ENCODE results near the gene CDK19.
"Not testable (repeated sequence)": the region's sequence is repeated elsewhere in the genome, so short reads cannot be mapped to it uniquely, and the experiment has no call there.

The CDK19 gene

DNA sequence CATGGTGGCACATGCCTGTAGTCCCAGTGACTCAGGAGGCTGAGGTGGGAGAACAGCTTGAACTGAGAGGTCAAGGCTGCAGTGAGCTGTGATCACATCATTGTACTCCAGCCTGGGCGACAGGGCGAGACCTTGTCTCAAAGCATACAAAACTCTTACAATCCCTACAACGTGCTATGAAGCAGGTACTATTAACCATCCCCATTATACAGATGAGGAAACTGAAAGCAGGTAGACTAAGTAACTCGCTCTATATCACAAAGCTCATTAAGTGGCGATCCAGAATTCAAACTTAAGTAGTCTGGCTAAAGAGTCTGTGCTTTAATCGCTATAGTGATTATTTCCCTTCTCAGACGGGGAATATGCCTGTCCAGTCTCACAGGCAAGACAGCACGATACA lies 54.7 kb downstream of the CDK19 start:
- Histone ChIP-seq H3K4ac (ENCODE audit: low read depth in 1 of 2, low read length in 2 of 2) (no peak overlapping the region), H3K36me3 (ENCODE audit: control insufficient read depth in 1 of 2, insufficient read depth in 2 of 2, low read depth in 1 of 2, low read length in 2 of 2) (no peaks in the 10 kb centered on the region), H3K14ac (ENCODE audit: low read length in 2 of 2) (no peak overlapping the region), H2AK5ac (ENCODE audit: low read length, severe bottlenecking) (no peak overlapping the region), H2BK5ac (ENCODE audit: low read depth, low read length, poor library complexity, severe bottlenecking) (no peak overlapping the region), H3K27ac (ENCODE audit: low read length, poor library complexity, severe bottlenecking) (no peak overlapping the region), H3K9ac (ENCODE audit: low read length) (no peak overlapping the region), H4K8ac (ENCODE audit: low read length) (no peak overlapping the region), H3K79me1 (replicated peaks; ENCODE audit: low read length, poor library complexity, severe bottlenecking) (peaks cover 11% of the 10 kb centered on the region), H2BK12ac (ENCODE audit: low read length in 2 of 2) (no peak overlapping the region), H3K4me1 (ENCODE audit: control insufficient read depth, insufficient read depth, low read depth, low read length) (no peaks in the 10 kb centered on the region), H2BK15ac (ENCODE audit: low read depth, poor library complexity, severe bottlenecking) (no peak overlapping the region), H3K27me3 (ENCODE audit: control insufficient read depth in 1 of 2, insufficient read depth in 1 of 2, low read length in 2 of 2) (no peaks in the 10 kb centered on the region), H2AFZ (ENCODE audit: low read depth, low read length) (no peak overlapping the region), H3K18ac (ENCODE audit: low read depth in 1 of 2, low read length in 2 of 2) (no peak overlapping the region), H3K23ac (ENCODE audit: low read length in 2 of 2) (no peak overlapping the region), H2BK120ac (ENCODE audit: low read depth, low read length) (no peak overlapping the region), H3K4me3 (ENCODE audit: insufficient read depth in 1 of 2, low read depth in 1 of 2, low read length in 2 of 2) (no peak overlapping the region), H3K9me3 (ENCODE audit: control insufficient read depth, low read length) (no peaks in the 10 kb centered on the region), H4K91ac (ENCODE audit: low read length) (no peak overlapping the region), H3K4me2 (ENCODE audit: low read length, poor library complexity, severe bottlenecking) (no peak overlapping the region)
- 97% methylated on average over 8 of the region's 8 CpGs for WGBS
- DNase-seq = no peak

GRCh38 chr6:110760098-110760497 lies 55.2 kb downstream of the CDK19 start:
- H2AK5ac ChIP-seq (ENCODE audit: low read length, severe bottlenecking); H2BK12ac ChIP-seq (ENCODE audit: low read length in 2 of 2); H3K36me3 ChIP-seq (ENCODE audit: control insufficient read depth in 1 of 2, insufficient read depth in 2 of 2, low read depth in 1 of 2, low read length in 2 of 2); H3K4me2 ChIP-seq (ENCODE audit: low read length, poor library complexity, severe bottlenecking); H3K4me3 ChIP-seq (ENCODE audit: insufficient read depth in 1 of 2, low read depth in 1 of 2, low read length in 2 of 2); H4K91ac ChIP-seq (ENCODE audit: low read length); H3K9ac ChIP-seq (ENCODE audit: low read length); H2BK5ac ChIP-seq (ENCODE audit: low read depth, low read length, poor library complexity, severe bottlenecking); H3K27me3 ChIP-seq (ENCODE audit: control insufficient read depth in 1 of 2, insufficient read depth in 1 of 2, low read length in 2 of 2); H3K14ac ChIP-seq (ENCODE audit: low read length in 2 of 2); H4K8ac ChIP-seq (ENCODE audit: low read length); H3K27ac ChIP-seq (ENCODE audit: low read length, poor library complexity, severe bottlenecking); H3K4me1 ChIP-seq (ENCODE audit: control insufficient read depth, insufficient read depth, low read depth, low read length); H3K4ac ChIP-seq (ENCODE audit: low read depth in 1 of 2, low read length in 2 of 2); H3K18ac ChIP-seq (ENCODE audit: low read depth in 1 of 2, low read length in 2 of 2); H3K23ac ChIP-seq (ENCODE audit: low read length in 2 of 2); H2BK15ac ChIP-seq (ENCODE audit: low read depth, poor library complexity, severe bottlenecking); H2AFZ ChIP-seq (ENCODE audit: low read depth, low read length); DNase-seq; H3K9me3 ChIP-seq (ENCODE audit: control insufficient read depth, low read length); H2BK120ac ChIP-seq (ENCODE audit: low read depth, low read length): not testable (repeated sequence)
- H3K79me1 ChIP-seq (replicated peaks; ENCODE audit: low read length, poor library complexity, severe bottlenecking) = peaks cover 11% of the 10 kb centered on the region
- WGBS = 100% methylated on average over 4 of the region's 5 CpGs

GRCh38 chr6:110757926-110758325 lies 57.3 kb downstream of the CDK19 start:
- no peak overlapping the region for H3K23ac ChIP-seq (ENCODE audit: low read length in 2 of 2)
- no peak for DNase-seq
- H3K4me1 ChIP-seq (ENCODE audit: control insufficient read depth, insufficient read depth, low read depth, low read length) = peaks cover 3% of the 10 kb centered on the region
- no peak overlapping the region for H2BK15ac ChIP-seq (ENCODE audit: low read depth, poor library complexity, severe bottlenecking)
- no peaks in the 10 kb centered on the region for H3K27me3 ChIP-seq (ENCODE audit: control insufficient read depth in 1 of 2, insufficient read depth in 1 of 2, low read length in 2 of 2)
- H3K18ac ChIP-seq (ENCODE audit: low read depth in 1 of 2, low read length in 2 of 2) = no peak overlapping the region
- no peak overlapping the region for H3K9ac ChIP-seq (ENCODE audit: low read length)
- H3K4ac ChIP-seq (ENCODE audit: low read depth in 1 of 2, low read length in 2 of 2) = no peak overlapping the region
- H2BK12ac ChIP-seq (ENCODE audit: low read length in 2 of 2) = no peak overlapping the region
- no peak overlapping the region for H3K14ac ChIP-seq (ENCODE audit: low read length in 2 of 2)
- no peak overlapping the region for H2BK5ac ChIP-seq (ENCODE audit: low read depth, low read length, poor library complexity, severe bottlenecking)
- no peak overlapping the region for H2AK5ac ChIP-seq (ENCODE audit: low read length, severe bottlenecking)
- no peak overlapping the region for H3K4me3 ChIP-seq (ENCODE audit: insufficient read depth in 1 of 2, low read depth in 1 of 2, low read length in 2 of 2)
- H3K79me1 ChIP-seq (replicated peaks; ENCODE audit: low read length, poor library complexity, severe bottlenecking) = peaks cover 13% of the 10 kb centered on the region
- no peak overlapping the region for H2BK120ac ChIP-seq (ENCODE audit: low read depth, low read length)
- H4K91ac ChIP-seq (ENCODE audit: low read length) = no peak overlapping the region
- no peaks in the 10 kb centered on the region for H3K9me3 ChIP-seq (ENCODE audit: control insufficient read depth, low read length)
- no peak overlapping the region for H2AFZ ChIP-seq (ENCODE audit: low read depth, low read length)
- H3K36me3 ChIP-seq (ENCODE audit: control insufficient read depth in 1 of 2, insufficient read depth in 2 of 2, low read depth in 1 of 2, low read length in 2 of 2) = no peaks in the 10 kb centered on the region
- H3K4me2 ChIP-seq (ENCODE audit: low read length, poor library complexity, severe bottlenecking) = no peak overlapping the region
- H3K27ac ChIP-seq (ENCODE audit: low read length, poor library complexity, severe bottlenecking) = no peak overlapping the region
- H4K8ac ChIP-seq (ENCODE audit: low read length) = no peak overlapping the region
- 89% methylated on average over 2 of the region's 4 CpGs for WGBS

DNA sequence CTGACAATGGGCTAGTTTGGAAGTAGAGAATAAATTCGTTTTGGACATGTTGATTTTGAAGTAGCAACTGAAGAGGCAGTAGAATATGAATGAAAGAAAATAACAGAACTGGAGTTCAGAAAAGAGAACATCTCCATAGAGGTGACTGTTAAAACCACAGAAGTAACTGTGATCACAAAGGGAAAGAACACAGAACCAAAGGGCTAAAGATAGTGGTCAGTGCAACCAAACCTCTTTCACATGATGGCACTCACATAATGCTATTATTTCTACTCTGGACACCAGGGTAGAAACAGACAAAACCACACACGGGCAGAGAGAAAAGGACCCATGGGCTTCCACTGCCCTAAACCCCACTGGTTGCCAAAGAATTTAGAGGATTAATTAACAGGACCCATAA lies 58.5 kb downstream of the CDK19 start:
- Histone ChIP-seq H3K36me3 (ENCODE audit: control insufficient read depth in 1 of 2, insufficient read depth in 2 of 2, low read depth in 1 of 2, low read length in 2 of 2) (no peaks in the 10 kb centered on the region), H2BK5ac (ENCODE audit: low read depth, low read length, poor library complexity, severe bottlenecking) (no peak overlapping the region), H4K8ac (ENCODE audit: low read length) (no peak overlapping the region), H3K9ac (ENCODE audit: low read length) (no peak overlapping the region), H4K91ac (ENCODE audit: low read length) (no peak overlapping the region), H3K23ac (ENCODE audit: low read length in 2 of 2) (no peak overlapping the region), H3K14ac (ENCODE audit: low read length in 2 of 2) (no peak overlapping the region), H3K4me3 (ENCODE audit: insufficient read depth in 1 of 2, low read depth in 1 of 2, low read length in 2 of 2) (no peak overlapping the region), H3K27me3 (ENCODE audit: control insufficient read depth in 1 of 2, insufficient read depth in 1 of 2, low read length in 2 of 2) (no peaks in the 10 kb centered on the region), H2BK120ac (ENCODE audit: low read depth, low read length) (no peak overlapping the region), H3K4me1 (ENCODE audit: control insufficient read depth, insufficient read depth, low read depth, low read length) (peaks cover 3% of the 10 kb centered on the region), H3K9me3 (ENCODE audit: control insufficient read depth, low read length) (no peaks in the 10 kb centered on the region), H3K27ac (ENCODE audit: low read length, poor library complexity, severe bottlenecking) (no peak overlapping the region), H3K79me1 (replicated peaks; ENCODE audit: low read length, poor library complexity, severe bottlenecking) (peaks cover 13% of the 10 kb centered on the region), H3K4ac (ENCODE audit: low read depth in 1 of 2, low read length in 2 of 2) (no peak overlapping the region), H2AK5ac (ENCODE audit: low read length, severe bottlenecking) (no peak overlapping the region), H2BK12ac (ENCODE audit: low read length in 2 of 2) (no peak overlapping the region), H3K18ac (ENCODE audit: low read depth in 1 of 2, low read length in 2 of 2) (no peak overlapping the region), H3K4me2 (ENCODE audit: low read length, poor library complexity, severe bottlenecking) (no peak overlapping the region), H2AFZ (ENCODE audit: low read depth, low read length) (no peak overlapping the region), H2BK15ac (ENCODE audit: low read depth, poor library complexity, severe bottlenecking) (no peak overlapping the region)
- 75% methylated on average over 2 of the region's 2 CpGs for WGBS
- DNase-seq = no peak
